Stimulated activated CD8-positive, alpha-beta memory T cell treated with anti-CD3 and anti-CD28 coated beads, Interleukin-7, amount 100 ng/mL, for 48 hours (primary cell): ENCODE results near the gene USP15.
A peak's percentile ranks its signal among the peaks of the same experiment; 100 is the strongest.

Experiments used
- DNase-seq, 2 donors: peaks; one replicate each; pipeline ENCODE4 v3.0.0-alpha.2; 2020; ENCODE audit warnings: low read depth in 1 of 2; ENCODE audit errors: extremely low read depth in 1 of 2

USP15 gene

GRCh38 chr12:62256408-62257096 lies 3.7 kb upstream of the USP15 start:
- DNase-seq, result peak in 1 of 2 donors; percentile 53

GRCh38 chr12:62258231-62258630 lies 2.0 kb upstream of the USP15 start:
- no peak for DNase-seq

GRCh38 chr12:62258941-62259630 lies 1.1 kb upstream of the USP15 start:
- DNase-seq, result no peak

- DNase-seq, result no peak
Measured at GRCh38 chr12:62259631-62259992, 592 bp upstream of the USP15 start.

- DNase-seq, result peak; percentile 31 to 33
Measured at GRCh38 chr12:62260733-62261683, 804 bp downstream of the USP15 start.

- DNase-seq, result no peak
Measured at GRCh38 chr12:62261876-62262517, 1.8 kb downstream of the USP15 start.

GRCh38 chr12:62263232-62263631 lies 3.0 kb downstream of the USP15 start:
- DNase-seq, result no peak

- DNase-seq, result no peak
Measured at GRCh38 chr12:62263966-62264365, 3.8 kb downstream of the USP15 start.

- no peak for DNase-seq
Measured at GRCh38 chr12:62264706-62265105, 4.5 kb downstream of the USP15 start.

- DNase-seq, result no peak
Measured at GRCh38 chr12:62265511-62265910, 5.3 kb downstream of the USP15 start.

GRCh38 chr12:62267026-62267425 lies 6.8 kb downstream of the USP15 start:
- no peak for DNase-seq

GRCh38 chr12:62267480-62267879 lies 7.3 kb downstream of the USP15 start:
- DNase-seq, result no peak

- DNase-seq, result no peak
Measured at GRCh38 chr12:62268956-62269355, 8.8 kb downstream of the USP15 start.

GRCh38 chr12:62269464-62270228 lies 9.4 kb downstream of the USP15 start:
- DNase-seq, result no peak

- DNase-seq, result no peak
Measured at GRCh38 chr12:62270384-62270783, 10.2 kb downstream of the USP15 start.

- no peak for DNase-seq
Measured at GRCh38 chr12:62270872-62271271, 10.7 kb downstream of the USP15 start.

GRCh38 chr12:62272936-62273552 lies 12.8 kb downstream of the USP15 start:
- DNase-seq, result no peak

- no peak for DNase-seq
Measured at GRCh38 chr12:62273724-62274380, 13.6 kb downstream of the USP15 start.

GRCh38 chr12:62278022-62278421 lies 17.8 kb downstream of the USP15 start:
- DNase-seq, result no peak
